Parathyroid adenoma (tissue), 2 donors: ENCODE results near the gene ATP8B4.

Experiments
- H2AFZ ChIP-seq: fragments of 300-600 bp; sonication (generic); one replicate; pipeline ENCODE4 v1.7.0; 2017; ENCODE audit warnings: antibody characterized with exemption, mild to moderate bottlenecking
- H3K27ac ChIP-seq: fragments of 300-600 bp; sonication (generic); one replicate; pipeline ENCODE4 v1.7.0; 2017
- H3K27me3 ChIP-seq: fragments of 300-600 bp; sonication (generic); one replicate; pipeline ENCODE4 v1.7.0; 2017; ENCODE audit warnings: low read length; ENCODE audit not compliant: control insufficient read depth, insufficient read depth
- H3K36me3 ChIP-seq: fragments of 300-600 bp; sonication (generic); one replicate; pipeline ENCODE4 v1.7.0; 2017; ENCODE audit warnings: low read length; ENCODE audit not compliant: control insufficient read depth, insufficient read depth
- H3K4me1 ChIP-seq: fragments of 300-600 bp; sonication (generic); one replicate; pipeline ENCODE4 v1.7.0; 2017; ENCODE audit warnings: control low read depth
- H3K4me2 ChIP-seq: fragments of 300-600 bp; sonication (generic); one replicate; pipeline ENCODE4 v1.7.0; 2017; ENCODE audit warnings: low read length
- H3K4me3 ChIP-seq: fragments of 300-600 bp; sonication (generic); one replicate; pipeline ENCODE4 v1.7.0; 2017; ENCODE audit warnings: low read depth, low read length
- H3K79me2 ChIP-seq: fragments of 300-600 bp; sonication (generic); one replicate; pipeline ENCODE4 v1.7.0; 2017; ENCODE audit warnings: control low read depth
- H3K9ac ChIP-seq: fragments of 300-600 bp; sonication (generic); one replicate; pipeline ENCODE4 v1.7.0; 2017; ENCODE audit warnings: mild to moderate bottlenecking
- H3K9me3 ChIP-seq: fragments of 300-600 bp; sonication (generic); one replicate; pipeline ENCODE4 v1.7.0; 2017; ENCODE audit warnings: low read length; ENCODE audit not compliant: control insufficient read depth
- CTCF ChIP-seq: fragments of 300-600 bp; sonication (generic); IDR thresholded peaks from one replicate; pipeline ENCODE4 v1.7.0; 2017; ENCODE audit warnings: antibody characterized with exemption, mild to moderate bottlenecking
- donor health status: primary hyperparathyroidism.

The ATP8B4 gene

GRCh38 chr15:50044904-50045303 is 74.1 kb downstream of the ATP8B4 start:
- Histone ChIP-seq H3K4me2 (no peak overlapping the region), H3K36me3 (no peaks in the 10 kb centered on the region), H3K4me3 (no peak overlapping the region), H3K27me3 (no peaks in the 10 kb centered on the region), H2AFZ (no peak overlapping the region), H3K79me2 (no peaks in the 10 kb centered on the region), H3K27ac (no peak overlapping the region), H3K4me1 (no peaks in the 10 kb centered on the region), H3K9ac (no peak overlapping the region), H3K9me3 (no peaks in the 10 kb centered on the region)
- no peak for TF ChIP-seq CTCF

- Histone ChIP-seq H3K36me3 (no peaks in the 10 kb centered on the region), H2AFZ (no peak overlapping the region), H3K27me3 (no peaks in the 10 kb centered on the region), H3K79me2 (no peaks in the 10 kb centered on the region), H3K9ac (no peak overlapping the region), H3K27ac (no peak overlapping the region), H3K4me3 (no peak overlapping the region), H3K4me2 (no peak overlapping the region), H3K4me1 (no peaks in the 10 kb centered on the region), H3K9me3 (no peaks in the 10 kb centered on the region)
- TF ChIP-seq CTCF, result no peak
These were observed 74.6 kb downstream of the ATP8B4 start for GRCh38 chr15:50044406-50044805.

- no peak overlapping the region for H3K27ac ChIP-seq
- H3K9me3 ChIP-seq, result no peaks in the 10 kb centered on the region
- no peak for TF ChIP-seq CTCF
- H3K36me3 ChIP-seq, result no peaks in the 10 kb centered on the region
- no peak overlapping the region for H3K9ac ChIP-seq
- H3K4me3 ChIP-seq, result no peak overlapping the region
- no peaks in the 10 kb centered on the region for H3K79me2 ChIP-seq
- no peaks in the 10 kb centered on the region for H3K27me3 ChIP-seq
- no peak overlapping the region for H3K4me2 ChIP-seq
- H3K4me1 ChIP-seq, result no peaks in the 10 kb centered on the region
- H2AFZ ChIP-seq, result no peak overlapping the region
These were observed 76.3 kb downstream of the ATP8B4 start for GRCh38 chr15:50042775-50043174.

DNA sequence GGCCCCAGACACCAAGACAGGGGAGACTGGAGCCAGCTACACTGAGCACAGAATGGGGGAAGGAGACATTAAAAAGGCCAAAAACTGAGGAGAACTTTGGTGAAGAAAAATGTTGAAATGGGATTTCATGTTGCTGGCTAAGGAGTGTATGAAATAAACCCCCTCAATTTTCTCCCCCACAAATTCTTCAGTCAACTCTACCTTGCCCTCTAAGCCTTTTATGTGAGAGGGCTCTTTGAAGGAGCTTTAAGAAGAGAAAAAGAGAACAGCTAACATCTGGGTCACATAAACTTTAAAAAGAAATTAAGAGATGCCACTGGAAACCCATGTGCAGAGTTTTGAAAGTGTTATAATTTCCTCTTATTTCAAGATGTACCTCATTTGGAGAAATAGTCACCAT is 88.6 kb downstream of the ATP8B4 start:
- H3K9ac ChIP-seq, result no peak overlapping the region
- H3K27me3 ChIP-seq, result no peaks in the 10 kb centered on the region
- H3K4me1 ChIP-seq, result no peaks in the 10 kb centered on the region
- H3K36me3 ChIP-seq, result no peaks in the 10 kb centered on the region
- TF ChIP-seq CTCF, result no peak
- H3K9me3 ChIP-seq, result no peaks in the 10 kb centered on the region
- H2AFZ ChIP-seq, result no peak overlapping the region
- H3K27ac ChIP-seq, result no peak overlapping the region
- H3K4me2 ChIP-seq, result no peak overlapping the region
- H3K79me2 ChIP-seq, result no peaks in the 10 kb centered on the region
- no peak overlapping the region for H3K4me3 ChIP-seq

- Histone ChIP-seq H3K9ac (no peak overlapping the region), H3K79me2 (no peaks in the 10 kb centered on the region), H3K27me3 (no peaks in the 10 kb centered on the region), H3K4me3 (no peak overlapping the region), H3K27ac (no peak overlapping the region), H3K9me3 (no peaks in the 10 kb centered on the region), H2AFZ (no peak overlapping the region), H3K4me1 (no peaks in the 10 kb centered on the region), H3K4me2 (no peak overlapping the region), H3K36me3 (no peaks in the 10 kb centered on the region)
- TF ChIP-seq CTCF, result no peak
These were observed 90.7 kb downstream of the ATP8B4 start for GRCh38 chr15:50028326-50028725.
